ENCODE measurements around the gene LPCAT1. TPM values are rescaled to one million over a fixed set of nuclear protein-coding genes. Genes with fewer than 3 reads are reported as not detected.

LPCAT1 gene
- total RNA-seq, 2 experiments from 2014 or later = 31.2 to 34.1 TPM

- Mint-ChIP-seq H3K9me3 (no peaks in the 10 kb centered on the region), H3K4me1 (ENCODE audit: low read depth) (peaks cover 38% of the 10 kb centered on the region), H3K27ac (peak overlapping the region; percentile 28), H3K36me3 (ENCODE audit: low read depth) (peaks cover 14% of the 10 kb centered on the region), H3K27me3 (ENCODE audit: low read depth) (no peaks in the 10 kb centered on the region), H3K4me3 (no peak overlapping the region)
- intact Hi-C loops (cut with micrococcal nuclease) = no loop called here
- CTCF ChIA-PET = interaction anchor here (0.6 to 1.3 kb wide), 2 partner anchors 24 to 147 kb away, joined by 3 read pairs; no protein-coding TSS in a partner anchor
- no peak for DNase-seq
Measured at GRCh38 chr5:1498623-1499416, 24.9 kb downstream of the LPCAT1 start.

- peaks cover 38% of the 10 kb centered on the region for H3K4me1 Mint-ChIP-seq (ENCODE audit: low read depth)
- CTCF ChIA-PET = no interaction called here
- H3K36me3 Mint-ChIP-seq (ENCODE audit: low read depth) = peaks cover 13% of the 10 kb centered on the region
- no peaks in the 10 kb centered on the region for H3K27me3 Mint-ChIP-seq (ENCODE audit: low read depth)
- intact Hi-C loops (cut with micrococcal nuclease) = loop anchor here (1.0 kb wide), 1 partner anchor 38 kb away; no protein-coding TSS in a partner anchor
- DNase-seq = no peak
- no peaks in the 10 kb centered on the region for H3K9me3 Mint-ChIP-seq
- no peak overlapping the region for H3K4me3 Mint-ChIP-seq
- no peak overlapping the region for H3K27ac Mint-ChIP-seq
Measured at GRCh38 chr5:1497795-1498622, 25.8 kb downstream of the LPCAT1 start.

- H3K4me1 Mint-ChIP-seq (ENCODE audit: low read depth) = peaks cover 37% of the 10 kb centered on the region
- CTCF ChIA-PET = no interaction called here
- H3K27ac Mint-ChIP-seq = no peak overlapping the region
- H3K27me3 Mint-ChIP-seq (ENCODE audit: low read depth) = no peaks in the 10 kb centered on the region
- no peak for DNase-seq
- H3K9me3 Mint-ChIP-seq = no peaks in the 10 kb centered on the region
- intact Hi-C loops (cut with micrococcal nuclease) = loop anchor here (1.0 kb wide), 1 partner anchor 39 kb away; no protein-coding TSS in a partner anchor
- H3K36me3 Mint-ChIP-seq (ENCODE audit: low read depth) = peaks cover 13% of the 10 kb centered on the region
- no peak overlapping the region for H3K4me3 Mint-ChIP-seq
Measured at GRCh38 chr5:1497242-1497777, 26.4 kb downstream of the LPCAT1 start.

GRCh38 chr5:1495525-1495897 lies 28.2 kb downstream of the LPCAT1 start:
- DNase-seq = no peak
- Mint-ChIP-seq H3K27me3 (ENCODE audit: low read depth) (no peaks in the 10 kb centered on the region), H3K4me1 (ENCODE audit: low read depth) (peaks cover 35% of the 10 kb centered on the region), H3K4me3 (no peak overlapping the region), H3K36me3 (ENCODE audit: low read depth) (peaks cover 13% of the 10 kb centered on the region), H3K27ac (no peak overlapping the region), H3K9me3 (no peaks in the 10 kb centered on the region)
- CTCF ChIA-PET = interaction anchor here (0.6 kb wide), 1 partner anchor 30 kb away, joined by 3 read pairs; no protein-coding TSS in a partner anchor
- intact Hi-C loops (cut with micrococcal nuclease) = no loop called here

GRCh38 chr5:1494780-1495524 lies 28.8 kb downstream of the LPCAT1 start:
- CTCF ChIA-PET = interaction anchor here (0.6 kb wide), 1 partner anchor 31 kb away, joined by 3 read pairs; no protein-coding TSS in a partner anchor
- intact Hi-C loops (cut with micrococcal nuclease) = loop anchor here (5.0 kb wide), 1 partner anchor 147 kb away; no protein-coding TSS in a partner anchor
- no peaks in the 10 kb centered on the region for H3K9me3 Mint-ChIP-seq
- peaks cover 35% of the 10 kb centered on the region for H3K4me1 Mint-ChIP-seq (ENCODE audit: low read depth)
- no peak overlapping the region for H3K4me3 Mint-ChIP-seq
- peak; percentile 45 for DNase-seq
- H3K27ac Mint-ChIP-seq = no peak overlapping the region
- H3K27me3 Mint-ChIP-seq (ENCODE audit: low read depth) = no peaks in the 10 kb centered on the region
- peaks cover 15% of the 10 kb centered on the region for H3K36me3 Mint-ChIP-seq (ENCODE audit: low read depth)

- H3K27ac Mint-ChIP-seq = no peak overlapping the region
- no peaks in the 10 kb centered on the region for H3K9me3 Mint-ChIP-seq
- intact Hi-C loops (cut with micrococcal nuclease) = loop anchor here (2.0 to 5.0 kb wide), 2 partner anchors 31 to 148 kb away; no protein-coding TSS in a partner anchor
- H3K36me3 Mint-ChIP-seq (ENCODE audit: low read depth) = peaks cover 18% of the 10 kb centered on the region
- H3K27me3 Mint-ChIP-seq (ENCODE audit: low read depth) = no peaks in the 10 kb centered on the region
- CTCF ChIA-PET = no interaction called here
- H3K4me3 Mint-ChIP-seq = no peak overlapping the region
- peaks cover 44% of the 10 kb centered on the region for H3K4me1 Mint-ChIP-seq (ENCODE audit: low read depth)
- DNase-seq = no peak
Measured at GRCh38 chr5:1493941-1494340, 29.8 kb downstream of the LPCAT1 start.

- CTCF ChIA-PET = interaction anchor here (1.2 to 2.6 kb wide), 3 partner anchors 10 to 152 kb away, joined by 3 to 10 read pairs (median 5); no protein-coding TSS in a partner anchor
- H3K4me3 Mint-ChIP-seq = no peak overlapping the region
- no peak for DNase-seq
- peaks cover 18% of the 10 kb centered on the region for H3K36me3 Mint-ChIP-seq (ENCODE audit: low read depth)
- no peak overlapping the region for H3K27ac Mint-ChIP-seq
- no peaks in the 10 kb centered on the region for H3K27me3 Mint-ChIP-seq (ENCODE audit: low read depth)
- H3K4me1 Mint-ChIP-seq (ENCODE audit: low read depth) = peaks cover 47% of the 10 kb centered on the region
- no peaks in the 10 kb centered on the region for H3K9me3 Mint-ChIP-seq
- intact Hi-C loops (cut with micrococcal nuclease) = loop anchor here (2.0 to 5.0 kb wide), 2 partner anchors 31 to 149 kb away; no protein-coding TSS in a partner anchor
Measured at GRCh38 chr5:1493413-1493812, 30.3 kb downstream of the LPCAT1 start.

- peaks cover 19% of the 10 kb centered on the region for H3K36me3 Mint-ChIP-seq (ENCODE audit: low read depth)
- no peaks in the 10 kb centered on the region for H3K27me3 Mint-ChIP-seq (ENCODE audit: low read depth)
- CTCF ChIA-PET = interaction anchor here (1.2 to 2.6 kb wide), 4 partner anchors 11 to 152 kb away, joined by 3 to 10 read pairs (median 5); no protein-coding TSS in a partner anchor
- peaks cover 45% of the 10 kb centered on the region for H3K4me1 Mint-ChIP-seq (ENCODE audit: low read depth)
- H3K27ac Mint-ChIP-seq = no peak overlapping the region
- no peak overlapping the region for H3K4me3 Mint-ChIP-seq
- H3K9me3 Mint-ChIP-seq = no peaks in the 10 kb centered on the region
- DNase-seq = peak; percentile 38
- intact Hi-C loops (cut with micrococcal nuclease) = loop anchor here (2.0 to 5.0 kb wide), 2 partner anchors 32 to 150 kb away; no protein-coding TSS in a partner anchor
Measured at GRCh38 chr5:1492757-1493156, 31.0 kb downstream of the LPCAT1 start.

- Mint-ChIP-seq H3K4me1 (ENCODE audit: low read depth) (peaks cover 28% of the 10 kb centered on the region), H3K4me3 (no peak overlapping the region), H3K27me3 (ENCODE audit: low read depth) (no peaks in the 10 kb centered on the region), H3K9me3 (no peaks in the 10 kb centered on the region), H3K27ac (no peak overlapping the region), H3K36me3 (ENCODE audit: low read depth) (peaks cover 22% of the 10 kb centered on the region)
- intact Hi-C loops (cut with micrococcal nuclease) = loop anchor here (5.0 kb wide), 1 partner anchor 152 kb away; no protein-coding TSS in a partner anchor
- no peak for DNase-seq
- CTCF ChIA-PET = interaction anchor here (1.0 kb wide), 1 partner anchor 52 kb away, joined by 3 read pairs; no protein-coding TSS in a partner anchor
Measured at GRCh38 chr5:1490376-1490775, 33.4 kb downstream of the LPCAT1 start.

- DNase-seq = no peak
- Mint-ChIP-seq H3K4me3 (no peak overlapping the region), H3K27ac (peak overlapping the region; percentile 65), H3K9me3 (no peaks in the 10 kb centered on the region), H3K36me3 (ENCODE audit: low read depth) (peaks cover 22% of the 10 kb centered on the region), H3K27me3 (ENCODE audit: low read depth) (no peaks in the 10 kb centered on the region), H3K4me1 (ENCODE audit: low read depth) (peaks cover 22% of the 10 kb centered on the region)
- CTCF ChIA-PET = interaction anchor here (0.8 to 1.2 kb wide), 3 partner anchors 9 to 53 kb away, joined by 3 read pairs; no protein-coding TSS in a partner anchor
- intact Hi-C loops (cut with micrococcal nuclease) = loop anchor here (1.0 to 5.0 kb wide), 2 partner anchors 19 to 153 kb away; no protein-coding TSS in a partner anchor
Measured at GRCh38 chr5:1489754-1490153, 34.0 kb downstream of the LPCAT1 start.
